Mesothelial cell of epicardium (in vitro differentiated cells): Measurements from ENCODE around the gene USP4. TPM values are rescaled to one million over a fixed set of nuclear protein-coding genes. Genes with fewer than 3 reads are reported as not detected.
A peak's percentile ranks its signal among the peaks of the same experiment; 100 is the strongest.

Experiments
- DNase-seq, 2 experiments: peaks; one replicate each; pipeline ENCODE4 v3.0.0; 2021; ENCODE audit warnings: low spot score in 2 of 2; ENCODE audit not compliant: unreplicated experiment in 2 of 2
- H3K27ac Mint-ChIP-seq: 2 replicates; pipeline ENCODE4 v1.8.0; 2021; ENCODE audit warnings: mixed read lengths
- H3K27me3 Mint-ChIP-seq: 2 replicates; pipeline ENCODE4 v1.8.0; 2021; ENCODE audit warnings: low read depth, mixed read lengths
- H3K36me3 Mint-ChIP-seq: 2 replicates; pipeline ENCODE4 v1.8.0; 2021; ENCODE audit warnings: mixed read lengths
- H3K4me1 Mint-ChIP-seq: 2 replicates; pipeline ENCODE4 v1.8.0; 2021; ENCODE audit warnings: mixed read lengths
- H3K4me3 Mint-ChIP-seq: 2 replicates; pipeline ENCODE4 v1.8.0; 2021; ENCODE audit warnings: mild to moderate bottlenecking, moderate library complexity, mixed read lengths
- H3K9me3 Mint-ChIP-seq: 2 replicates; pipeline ENCODE4 v1.8.0; 2021; ENCODE audit warnings: mixed read lengths
- CTCF ChIP-seq: fragments of 200-600 bp; sonication (generic); IDR thresholded peaks from one replicate; pipeline ENCODE4 v1.5.0; 2021; ENCODE audit warnings: antibody characterized with exemption; ENCODE audit not compliant: unreplicated experiment
- total RNA-seq: library from RNA; stranded (reverse); gene quantifications from 3 replicates; pipeline ENCODE4 v1.2.1, GENCODE V29; 2021

Gene USP4
- total RNA-seq, 1 donor from 2014 or later, result 54.5 TPM

- no peak for DNase-seq
- H3K27ac Mint-ChIP-seq, result no peak overlapping the region
- peaks cover 7% of the 10 kb centered on the region for H3K4me1 Mint-ChIP-seq
- H3K27me3 Mint-ChIP-seq, result no peaks in the 10 kb centered on the region
- H3K36me3 Mint-ChIP-seq, result peaks cover 12% of the 10 kb centered on the region
- no peak overlapping the region for H3K4me3 Mint-ChIP-seq
- no peaks in the 10 kb centered on the region for H3K9me3 Mint-ChIP-seq
- no peak for TF ChIP-seq CTCF
These were observed 45.8 kb upstream of the USP4 start for GRCh38 chr3:49385617-49386016.

- H3K36me3 Mint-ChIP-seq, result peaks cover 7% of the 10 kb centered on the region
- H3K4me1 Mint-ChIP-seq, result peaks cover 9% of the 10 kb centered on the region
- no peak for TF ChIP-seq CTCF
- H3K27me3 Mint-ChIP-seq, result no peaks in the 10 kb centered on the region
- DNase-seq, result no peak
- no peak overlapping the region for H3K27ac Mint-ChIP-seq
- H3K4me3 Mint-ChIP-seq, result no peak overlapping the region
- no peaks in the 10 kb centered on the region for H3K9me3 Mint-ChIP-seq
These were observed 43.5 kb upstream of the USP4 start for GRCh38 chr3:49383387-49383786.

- Mint-ChIP-seq H3K27ac (peak overlapping the region; percentile 82), H3K36me3 (peaks cover 14% of the 10 kb centered on the region), H3K9me3 (no peaks in the 10 kb centered on the region), H3K4me1 (peaks cover 4% of the 10 kb centered on the region), H3K27me3 (no peaks in the 10 kb centered on the region), H3K4me3 (no peak overlapping the region)
- no peak for DNase-seq
- TF ChIP-seq CTCF, result no peak
These were observed 38.5 kb upstream of the USP4 start for GRCh38 chr3:49378249-49378895.

- TF ChIP-seq CTCF, result no peak
- Mint-ChIP-seq H3K27ac (no peak overlapping the region), H3K4me1 (peaks cover 4% of the 10 kb centered on the region), H3K9me3 (no peaks in the 10 kb centered on the region), H3K4me3 (no peak overlapping the region), H3K36me3 (peaks cover 20% of the 10 kb centered on the region), H3K27me3 (no peaks in the 10 kb centered on the region)
- no peak for DNase-seq
These were observed 37.6 kb upstream of the USP4 start for GRCh38 chr3:49377483-49377882.

GRCh38 chr3:49371946-49372345, 32.1 kb upstream of the USP4 start:
- H3K9me3 Mint-ChIP-seq, result no peaks in the 10 kb centered on the region
- H3K27ac Mint-ChIP-seq, result no peak overlapping the region
- no peak for DNase-seq
- no peaks in the 10 kb centered on the region for H3K4me1 Mint-ChIP-seq
- no peak overlapping the region for H3K4me3 Mint-ChIP-seq
- H3K27me3 Mint-ChIP-seq, result no peaks in the 10 kb centered on the region
- TF ChIP-seq CTCF, result no peak
- peaks cover 31% of the 10 kb centered on the region for H3K36me3 Mint-ChIP-seq
